ENCODE measurements around the gene MRPS18A.
A peak's percentile ranks its signal among the peaks of the same experiment; 100 is the strongest.
"Not testable (repeated sequence)": the region's sequence is repeated elsewhere in the genome, so short reads cannot be mapped to it uniquely, and the experiment has no call there.

The MRPS18A gene

DNA sequence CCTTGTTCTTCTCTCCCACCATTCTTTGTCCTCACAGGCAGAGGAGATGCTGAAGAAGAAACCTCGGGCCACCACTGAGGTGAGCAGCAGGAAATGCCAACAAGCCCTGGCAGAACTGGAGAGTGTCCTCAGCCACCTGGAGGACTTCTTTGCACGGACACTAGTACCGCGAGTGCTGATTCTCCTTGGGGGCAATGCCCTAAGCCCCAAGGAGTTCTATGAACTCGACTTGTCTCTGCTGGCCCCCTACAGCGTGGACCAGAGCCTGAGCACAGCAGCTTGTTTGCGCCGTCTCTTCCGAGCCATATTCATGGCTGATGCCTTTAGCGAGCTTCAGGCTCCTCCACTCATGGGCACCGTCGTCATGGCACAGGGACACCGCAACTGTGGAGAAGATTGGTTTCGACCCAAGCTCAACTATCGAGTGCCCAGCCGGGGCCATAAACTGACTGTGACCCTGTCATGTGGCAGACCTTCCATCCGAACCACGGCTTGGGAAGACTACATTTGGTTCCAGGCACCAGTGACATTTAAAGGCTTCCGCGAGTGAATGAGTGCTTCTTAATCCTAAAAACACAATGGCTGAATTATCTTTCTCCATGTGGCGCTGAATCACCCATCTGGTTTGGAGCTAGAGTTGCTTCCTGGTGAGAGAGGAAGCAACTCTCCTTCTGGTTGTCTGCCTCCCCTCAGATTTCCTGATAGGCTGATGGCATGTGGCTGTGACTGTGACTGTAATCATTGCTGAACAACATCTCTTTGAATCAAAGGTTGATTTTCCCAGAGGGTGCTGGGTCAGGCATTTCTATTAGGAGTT lies 47.4 kb downstream of the MRPS18A start:
- DNase-seq (ENCODE audit: insufficient read length, low spot score) (no peak), FAIRE-seq (no peak)

DNA sequence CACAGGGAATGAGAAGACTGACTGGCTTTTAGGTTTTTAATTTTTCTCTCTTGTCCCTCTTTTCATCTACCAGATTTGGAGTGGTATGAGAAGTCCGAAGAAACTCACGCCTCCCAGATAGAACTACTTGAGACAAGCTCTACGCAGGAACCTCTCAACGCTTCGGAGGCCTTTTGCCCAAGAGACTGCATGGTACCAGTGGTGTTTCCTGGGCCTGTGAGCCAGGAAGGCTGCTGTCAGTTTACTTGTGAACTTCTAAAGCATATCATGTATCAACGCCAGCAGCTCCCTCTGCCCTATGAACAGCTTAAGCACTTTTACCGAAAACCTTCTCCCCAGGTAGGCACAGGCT lies 51.3 kb downstream of the MRPS18A start:
- DNase-seq (ENCODE audit: insufficient read length, low spot score): no peak
- no peak for FAIRE-seq

DNA sequence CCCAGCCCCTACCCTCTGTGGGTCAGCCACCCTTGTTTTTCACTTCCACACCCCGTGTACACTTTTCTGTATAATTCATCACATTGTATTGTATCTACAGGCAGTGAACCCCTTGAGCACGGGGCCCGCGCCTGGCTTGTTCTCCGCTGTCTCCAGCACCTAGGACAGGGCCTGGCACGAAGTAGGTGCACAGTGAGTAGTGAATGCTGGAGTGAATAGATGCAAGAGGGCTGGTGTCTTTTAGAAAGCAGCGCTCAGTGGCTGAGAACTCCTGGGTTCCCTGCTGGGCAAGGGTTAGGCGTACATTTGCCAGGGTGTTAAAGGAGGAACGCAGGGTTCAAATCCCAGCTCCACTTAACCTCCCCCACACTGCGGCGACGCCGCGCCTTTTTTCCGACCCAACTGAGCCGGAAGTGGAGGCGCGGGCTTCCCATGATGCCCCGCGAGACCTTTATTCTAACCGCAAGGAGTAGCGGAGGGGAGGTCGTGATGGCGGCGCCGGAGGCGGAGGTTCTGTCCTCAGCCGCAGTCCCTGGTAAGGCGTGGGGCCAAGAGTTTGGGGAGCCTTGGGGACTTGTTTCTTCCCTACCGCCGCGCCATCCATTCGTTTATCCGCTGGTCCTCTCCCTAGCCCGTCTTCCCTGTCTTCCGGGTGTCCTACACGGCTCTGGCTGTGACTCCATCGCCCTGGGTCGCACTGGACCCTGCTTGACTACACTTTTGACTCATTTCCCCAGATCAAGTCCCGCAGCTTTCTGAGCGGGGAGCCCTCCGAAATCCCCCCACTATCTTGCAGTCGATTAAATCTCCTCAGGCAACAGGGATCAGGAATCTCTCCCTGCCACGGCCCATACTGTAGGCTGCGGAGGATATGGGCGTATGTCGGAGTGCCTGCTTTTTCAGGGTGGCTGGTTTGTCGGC lies 51.9 kb downstream of the MRPS18A start, which contains the start of gene MAD2L1BP:
Gene MAD2L1BP, plus strand, starts transcription at position 454 of the 921 bp plus-strand sequence. Its CDS starts 36 bp downstream, at position 490.
- no peak for FAIRE-seq
- DNase-seq (ENCODE audit: insufficient read length, low spot score): peak; percentile 79

DNA sequence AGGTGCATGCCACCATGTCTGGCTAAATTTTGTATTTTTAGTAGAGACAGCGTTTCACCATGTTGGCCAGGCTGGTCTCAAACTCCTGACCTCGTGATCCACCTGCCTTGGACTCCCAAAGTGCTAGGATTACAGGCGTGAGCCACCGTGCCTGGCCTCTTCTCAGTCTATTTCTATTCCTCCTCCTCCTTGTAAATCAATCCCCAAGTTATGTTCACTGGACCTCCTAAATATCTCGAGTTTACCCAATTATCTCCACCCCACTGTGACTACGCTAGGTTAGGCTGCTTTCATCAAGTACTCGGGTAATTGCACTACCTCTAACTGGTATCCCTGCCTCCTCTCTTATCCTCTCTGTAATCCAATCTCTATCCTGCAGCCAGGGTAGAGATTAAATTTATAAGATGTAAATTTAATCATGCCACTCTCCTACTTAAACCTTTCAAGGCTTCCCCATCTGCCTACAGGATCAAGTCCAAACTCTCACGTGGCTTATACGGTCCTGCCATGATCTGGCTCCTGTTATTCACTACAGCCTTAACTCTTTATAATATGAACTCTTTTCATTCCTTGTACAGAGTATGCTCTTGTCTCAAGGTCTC lies 52.8 kb downstream of the MRPS18A start:
- FAIRE-seq (no peak), DNase-seq (ENCODE audit: insufficient read length, low spot score) (no peak)

DNA sequence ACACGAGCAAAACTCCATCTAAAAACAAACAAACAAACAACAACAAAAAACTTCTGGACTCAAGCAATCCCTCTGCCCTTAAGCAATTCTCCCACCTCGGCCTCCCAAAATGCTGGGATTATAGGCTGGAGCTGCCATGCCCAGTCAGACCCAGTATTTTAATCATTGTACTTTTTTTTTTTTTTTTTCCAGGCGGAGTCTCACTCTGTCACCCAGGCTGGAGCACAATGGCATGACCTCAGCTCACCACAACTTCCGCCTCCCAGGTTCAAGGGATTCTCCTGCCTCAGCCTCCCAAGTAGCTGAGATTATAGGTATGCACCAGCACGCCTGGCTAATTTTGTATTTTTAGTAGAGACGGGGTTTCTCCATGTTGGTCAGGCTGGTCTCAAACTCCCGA lies 54.6 kb downstream of the MRPS18A start:
- DNase-seq (ENCODE audit: insufficient read length, low spot score); FAIRE-seq: not testable (repeated sequence)

DNA sequence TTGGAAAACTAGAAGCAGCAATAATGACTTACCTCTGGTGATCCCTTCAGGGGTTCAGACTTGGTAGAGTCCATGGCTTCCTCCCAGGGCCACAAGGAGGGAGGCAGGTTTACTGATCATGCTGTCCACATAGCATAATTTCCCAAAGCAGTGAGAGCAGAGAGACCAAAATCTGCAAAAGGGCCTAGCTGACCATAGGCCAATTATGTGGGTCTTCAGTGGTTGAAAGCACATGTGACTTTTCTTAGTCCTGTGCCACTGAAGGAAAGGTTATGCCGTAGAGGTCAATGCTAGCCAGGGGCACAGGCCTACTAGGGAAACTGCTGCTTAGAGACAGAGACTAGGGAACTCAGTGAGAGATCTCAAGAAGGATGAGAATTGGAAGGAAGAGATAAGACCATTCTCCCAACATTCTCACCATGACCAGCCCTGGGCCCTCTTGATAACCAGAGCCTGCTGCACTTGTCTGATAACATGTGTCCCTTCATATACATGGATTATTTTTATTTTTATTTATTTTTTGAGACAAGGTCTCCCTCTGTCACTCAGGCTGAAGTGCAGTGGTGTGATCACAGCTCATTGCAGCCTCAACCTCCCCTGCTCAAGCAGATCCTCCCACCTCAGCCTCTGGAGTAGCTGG lies 56.5 kb downstream of the MRPS18A start:
- DNase-seq (ENCODE audit: insufficient read length, low spot score): no peak
- no peak for FAIRE-seq

DNA sequence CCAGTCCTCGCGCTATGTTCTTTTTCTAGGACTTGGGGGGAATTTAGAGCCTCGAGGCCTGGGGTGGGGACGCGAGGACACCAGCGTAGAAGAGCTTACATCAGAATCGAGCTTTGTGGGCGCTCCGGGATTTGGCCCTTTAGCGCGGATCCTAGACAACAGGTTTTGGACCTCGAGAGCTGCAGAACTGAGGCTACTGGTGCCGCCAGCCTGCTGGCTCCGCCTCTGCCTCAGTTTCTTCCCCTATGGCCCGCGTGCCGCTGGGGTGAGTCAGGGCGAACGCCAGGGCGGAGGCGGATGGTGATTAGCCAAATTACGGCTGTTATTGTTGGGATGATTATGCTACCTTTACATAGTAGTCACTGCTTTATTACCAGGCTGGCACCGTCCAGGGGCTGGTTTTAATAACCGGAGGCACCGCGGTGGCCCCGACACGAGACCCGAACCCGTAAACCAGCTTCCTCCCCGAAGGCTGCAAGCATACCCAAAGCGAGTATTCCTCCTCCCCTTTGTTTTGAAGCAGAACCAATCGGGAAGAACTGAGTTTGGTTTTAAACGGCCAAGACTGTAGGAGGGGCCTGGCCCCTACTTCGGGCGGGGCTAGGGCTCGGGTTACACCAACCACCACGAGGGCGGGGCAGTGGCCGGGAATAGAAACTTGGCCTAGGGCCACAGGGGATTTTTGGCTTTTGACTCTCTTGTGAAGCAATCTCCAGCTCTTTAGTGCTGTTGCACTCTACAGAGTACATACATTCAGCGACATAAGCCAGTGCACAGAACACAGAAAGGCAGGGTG lies 57.9 kb downstream of the MRPS18A start:
- DNase-seq (ENCODE audit: insufficient read length, low spot score) (peak; percentile 98), FAIRE-seq (peak; percentile 86)

DNA sequence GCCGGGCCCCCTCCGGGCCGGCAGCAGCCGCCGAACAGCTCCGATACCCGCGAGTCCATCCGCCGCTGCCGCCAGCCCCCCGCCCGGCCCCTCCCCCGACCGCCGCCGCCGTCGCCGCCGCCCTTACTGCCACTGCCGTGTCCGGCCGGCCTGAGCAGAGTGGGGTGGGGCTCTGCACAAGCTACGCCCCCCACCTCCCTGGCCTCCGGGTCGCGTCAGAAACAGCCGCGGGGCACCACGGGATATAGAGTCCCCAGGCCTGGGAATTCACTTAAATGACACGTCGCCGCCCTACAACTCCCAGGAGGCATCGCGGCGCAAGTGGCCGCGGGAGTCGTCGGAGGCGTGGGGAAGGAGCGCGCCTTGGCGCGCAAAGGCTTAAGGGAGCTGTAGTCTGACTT lies 58.5 kb downstream of the MRPS18A start, which contains the start of gene GTPBP2:
Gene GTPBP2, minus strand, starts transcription at position 161 of the 401 bp plus-strand sequence. Its CDS starts 102 bp downstream, at position 59.
- DNase-seq (ENCODE audit: insufficient read length, low spot score): peak; percentile 96
- peak; percentile 85 for FAIRE-seq

DNA sequence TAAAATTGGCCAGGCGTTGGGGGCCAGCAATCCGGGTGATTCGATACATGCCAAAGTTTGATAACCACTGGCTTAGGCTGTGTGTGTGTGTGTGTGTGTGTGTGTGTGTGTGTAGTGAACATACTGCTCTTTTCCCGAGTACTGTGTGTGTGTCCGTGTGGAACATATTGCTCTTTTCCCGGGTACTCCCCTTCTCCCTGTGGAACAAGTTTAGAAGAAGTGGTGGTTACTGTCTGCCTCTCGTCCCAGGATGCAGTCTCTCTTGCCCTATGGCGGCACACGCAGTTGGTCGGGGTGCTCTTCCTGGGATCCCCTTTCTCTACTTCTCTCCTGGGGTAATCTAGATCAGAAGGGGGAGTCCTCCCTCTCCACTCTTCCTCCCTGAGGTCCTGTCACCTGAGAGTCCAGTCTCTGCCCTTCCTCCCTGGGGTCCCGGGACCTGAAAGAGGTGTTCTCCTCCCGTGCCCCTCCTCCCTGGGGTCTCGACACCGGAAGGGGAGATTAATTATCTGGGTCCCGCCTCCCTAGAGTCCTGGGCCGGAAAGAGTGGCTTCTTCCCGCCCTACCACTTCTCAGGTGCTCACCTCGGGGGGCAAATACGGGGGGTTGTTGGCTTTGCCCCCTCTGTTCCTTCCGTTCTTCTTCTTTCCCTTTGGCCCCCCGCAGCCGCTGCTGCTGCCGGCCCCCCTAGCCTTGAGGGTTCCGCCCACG lies 59.0 kb downstream of the MRPS18A start:
- DNase-seq (ENCODE audit: insufficient read length, low spot score): peak; percentile 71
- FAIRE-seq: no peak

DNA sequence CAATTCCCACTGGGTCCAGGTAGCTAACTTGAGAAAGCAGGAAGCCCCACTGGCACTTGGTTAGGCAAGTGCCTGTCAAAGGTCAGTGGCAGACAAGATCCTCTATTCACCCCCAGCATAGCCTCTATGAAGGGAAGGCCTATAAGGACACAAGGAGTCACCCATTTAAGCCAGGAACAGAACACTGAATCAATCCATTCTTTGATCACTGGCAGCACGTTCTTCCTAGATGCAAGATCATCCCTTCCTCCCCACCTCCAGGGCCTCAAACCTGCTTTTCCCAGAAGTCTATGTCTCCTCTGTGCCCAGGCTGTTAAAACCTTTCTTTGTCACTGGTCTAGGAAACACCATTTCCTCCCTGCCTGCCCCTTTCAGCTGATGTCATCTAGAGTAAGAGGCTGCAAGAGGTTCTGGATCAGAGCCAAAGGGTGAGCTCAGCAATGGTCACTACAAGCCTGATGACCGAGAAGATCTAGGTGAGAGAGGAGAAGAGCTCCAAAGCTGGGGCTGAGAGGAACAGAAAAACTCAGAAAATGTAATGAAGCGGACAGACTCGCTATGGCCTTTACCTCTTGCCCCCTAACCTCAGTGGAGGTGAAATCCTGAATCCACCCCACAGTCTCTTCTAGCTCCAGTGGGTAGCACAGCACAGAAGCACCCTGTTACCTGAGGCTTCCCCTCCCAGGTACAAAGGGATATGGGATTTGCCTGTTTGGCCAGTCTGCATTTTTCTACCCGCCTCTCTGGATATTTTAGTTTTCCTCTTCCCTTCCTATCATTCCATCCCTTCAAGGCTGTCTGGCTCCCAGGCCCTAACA lies 60.4 kb downstream of the MRPS18A start:
- no peak for FAIRE-seq
- DNase-seq (ENCODE audit: insufficient read length, low spot score): peak; percentile 86

DNA sequence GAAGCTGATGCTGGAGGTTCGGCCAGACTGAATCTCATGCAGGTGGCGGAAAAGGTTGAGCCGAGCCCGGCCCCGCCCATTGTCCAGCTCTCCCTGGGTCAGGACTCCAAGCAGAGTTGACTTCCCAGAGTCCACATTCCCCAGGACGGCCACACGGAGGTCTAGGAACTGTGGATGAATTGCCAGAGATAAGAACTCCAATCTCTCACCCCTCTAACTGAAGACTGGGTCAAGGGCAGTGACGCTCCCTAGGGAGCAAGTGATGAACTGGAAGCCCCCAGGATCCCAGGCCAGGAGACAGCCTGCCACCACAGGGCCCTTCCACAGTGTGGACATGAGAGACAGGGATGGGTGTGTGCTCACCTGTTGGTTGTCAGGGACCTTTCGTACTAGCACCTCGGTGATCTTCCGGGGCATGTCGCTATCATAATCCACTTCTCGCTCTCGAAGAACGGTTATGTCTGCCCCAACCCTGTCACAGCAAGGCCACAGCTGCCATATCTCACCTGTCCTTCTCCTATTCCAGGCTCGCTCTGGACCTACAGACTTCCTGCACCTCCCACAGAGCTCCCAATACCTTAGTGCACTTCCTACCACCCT lies 62.1 kb downstream of the MRPS18A start:
- no peak for DNase-seq (ENCODE audit: insufficient read length, low spot score)
- FAIRE-seq: no peak

DNA sequence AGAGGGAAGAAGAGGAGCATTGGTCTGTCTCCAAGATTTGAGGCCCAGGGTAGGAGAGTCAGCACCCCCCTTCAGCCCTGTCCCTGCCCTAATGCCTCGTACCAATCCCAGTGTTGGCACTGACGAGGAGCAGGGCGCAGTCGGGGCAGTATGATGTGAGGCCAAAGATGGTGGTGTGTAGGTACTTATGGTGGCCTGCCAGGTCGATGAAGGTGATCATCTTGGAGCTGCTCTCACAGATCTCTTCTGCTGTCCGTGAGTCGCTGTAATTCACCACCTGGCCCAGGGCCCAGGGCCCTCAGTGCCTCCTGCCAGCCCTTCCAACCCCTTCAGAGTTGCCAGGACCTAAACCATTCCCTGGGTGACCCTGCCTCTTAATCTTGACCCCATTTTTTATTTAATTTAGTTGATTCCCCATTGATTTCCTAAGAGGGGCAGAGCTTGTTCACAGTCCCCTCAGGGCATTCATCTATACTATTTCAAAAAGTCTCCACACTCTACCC lies 62.8 kb downstream of the MRPS18A start:
- FAIRE-seq (no peak), DNase-seq (ENCODE audit: insufficient read length, low spot score) (no peak)

DNA sequence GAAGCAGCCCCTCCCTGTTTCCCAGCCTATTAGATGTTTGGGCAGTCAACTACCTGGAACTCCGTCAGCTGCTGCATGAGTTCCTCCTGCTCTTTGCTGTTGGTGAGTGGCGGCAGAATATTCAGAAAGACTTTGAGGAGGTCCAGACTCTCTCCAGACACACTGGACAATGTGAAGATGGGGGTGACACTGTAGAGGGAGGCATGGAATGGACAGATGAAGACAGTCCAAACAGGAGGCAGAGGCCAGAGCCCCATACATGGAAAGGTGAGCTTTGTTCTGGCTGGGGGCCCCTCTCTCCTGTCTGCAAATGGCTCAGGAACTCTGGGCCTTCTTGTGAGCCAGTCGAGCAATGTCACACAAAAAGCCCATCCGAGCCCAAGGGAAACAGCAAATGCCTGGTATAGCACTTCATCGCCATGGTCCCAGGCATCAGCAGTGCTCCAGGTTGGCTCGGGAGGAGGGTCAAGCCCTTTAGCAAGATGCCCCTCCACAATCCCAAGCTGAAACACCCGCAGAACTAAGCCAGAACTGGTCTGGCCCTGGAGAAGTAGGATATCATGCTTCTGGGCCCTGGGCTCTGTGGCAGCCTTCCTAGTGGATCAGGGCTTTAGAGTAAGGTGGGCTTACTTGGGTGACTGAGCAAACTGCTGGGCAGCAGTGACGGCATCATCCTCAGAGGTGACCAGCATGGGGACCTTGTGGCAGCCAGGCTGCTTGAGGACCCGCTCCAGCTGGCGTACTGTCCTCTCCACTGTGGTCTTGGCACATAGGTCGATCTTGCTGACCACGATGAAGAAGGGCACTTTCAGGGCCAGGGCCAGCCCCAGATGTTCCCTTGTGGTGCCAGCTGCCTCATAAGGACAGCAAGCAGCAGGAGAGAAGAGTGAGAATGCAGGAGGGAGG lies 63.5 kb downstream of the MRPS18A start:
- no peak for FAIRE-seq
- DNase-seq (ENCODE audit: insufficient read length, low spot score): no peak

DNA sequence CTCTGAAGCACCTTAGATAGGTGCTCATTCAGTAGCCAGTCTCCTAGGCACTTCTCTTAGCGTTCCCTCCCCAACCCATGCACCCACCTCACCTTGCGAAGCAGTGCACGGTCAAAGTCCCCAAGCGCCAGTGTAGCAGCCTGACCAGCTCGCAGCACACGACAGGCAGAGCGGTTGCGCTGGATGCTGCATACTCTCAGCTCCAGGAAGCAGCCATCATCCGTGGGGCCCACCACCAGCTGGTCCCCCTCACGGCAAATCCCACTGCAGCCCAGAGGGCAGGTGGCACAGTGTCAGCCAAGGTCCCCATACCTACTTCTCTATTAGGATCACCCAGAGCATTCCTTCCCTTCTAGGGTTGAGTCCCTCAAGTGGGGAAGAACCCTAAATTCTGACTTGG lies 65.0 kb downstream of the MRPS18A start:
- DNase-seq (ENCODE audit: insufficient read length, low spot score): no peak
- FAIRE-seq: no peak

DNA sequence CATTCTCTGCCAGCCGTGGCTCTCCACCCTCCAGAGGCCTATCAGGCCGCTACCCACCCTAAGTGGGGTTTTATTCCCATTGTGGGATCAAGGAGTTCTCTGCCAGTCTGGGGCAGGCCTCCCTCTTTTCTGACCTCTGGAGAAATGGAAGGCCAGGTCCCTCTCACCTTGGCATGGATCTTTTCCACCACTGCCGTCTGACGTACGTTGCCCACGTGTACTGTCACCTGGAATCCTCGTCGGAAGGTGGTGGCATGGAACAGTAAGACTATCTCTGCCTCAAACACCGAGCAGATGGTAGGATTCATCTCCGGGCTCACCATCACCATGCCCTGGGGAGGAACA lies 65.8 kb downstream of the MRPS18A start:
- no peak for DNase-seq (ENCODE audit: insufficient read length, low spot score)
- FAIRE-seq: no peak
